ENCODE results near the gene SLC6A13.

The SLC6A13 gene

GRCh38 chr12:271161-271560, 8.5 kb upstream of the SLC6A13 start:
- DNase-seq: no peak
- no peak for TF ChIP-seq CTCF (IDR thresholded peaks at IDR 0.05)
- H3K9me3 Mint-ChIP-seq: no peaks in the 10 kb centered on the region
- H3K27me3 Mint-ChIP-seq (ENCODE audit: low read depth, poor library complexity): no peaks in the 10 kb centered on the region
- peaks cover 26% of the 10 kb centered on the region for H3K4me1 Mint-ChIP-seq
- H3K27ac Mint-ChIP-seq: no peak overlapping the region
- H3K4me3 Mint-ChIP-seq: no peak overlapping the region
- H3K36me3 Mint-ChIP-seq (ENCODE audit: low read depth): peaks cover 5% of the 10 kb centered on the region

GRCh38 chr12:269191-269590, 6.6 kb upstream of the SLC6A13 start:
- Mint-ChIP-seq H3K36me3 (ENCODE audit: low read depth) (peaks cover 5% of the 10 kb centered on the region), H3K9me3 (no peaks in the 10 kb centered on the region), H3K27me3 (ENCODE audit: low read depth, poor library complexity) (no peaks in the 10 kb centered on the region), H3K4me3 (no peak overlapping the region), H3K27ac (peak overlapping the region; percentile 7), H3K4me1 (peaks cover 26% of the 10 kb centered on the region)
- TF ChIP-seq CTCF (IDR thresholded peaks at IDR 0.05): no peak
- no peak for DNase-seq

- H3K9me3 Mint-ChIP-seq: no peaks in the 10 kb centered on the region
- no peaks in the 10 kb centered on the region for H3K27me3 Mint-ChIP-seq (ENCODE audit: low read depth, poor library complexity)
- H3K27ac Mint-ChIP-seq: no peak overlapping the region
- peaks cover 32% of the 10 kb centered on the region for H3K4me1 Mint-ChIP-seq
- no peak for TF ChIP-seq CTCF (IDR thresholded peaks at IDR 0.05)
- peaks cover 5% of the 10 kb centered on the region for H3K36me3 Mint-ChIP-seq (ENCODE audit: low read depth)
- DNase-seq: no peak
- no peak overlapping the region for H3K4me3 Mint-ChIP-seq
These were observed 5.8 kb upstream of the SLC6A13 start for GRCh38 chr12:268483-268840.

- peaks cover 37% of the 10 kb centered on the region for H3K4me1 Mint-ChIP-seq
- no peak overlapping the region for H3K4me3 Mint-ChIP-seq
- DNase-seq: no peak
- no peaks in the 10 kb centered on the region for H3K27me3 Mint-ChIP-seq (ENCODE audit: low read depth, poor library complexity)
- H3K36me3 Mint-ChIP-seq (ENCODE audit: low read depth): peaks cover 5% of the 10 kb centered on the region
- no peak for TF ChIP-seq CTCF (IDR thresholded peaks at IDR 0.05)
- H3K9me3 Mint-ChIP-seq: no peaks in the 10 kb centered on the region
- peak overlapping the region; percentile 13 for H3K27ac Mint-ChIP-seq
These were observed 5.2 kb upstream of the SLC6A13 start for GRCh38 chr12:267581-268482.

- Mint-ChIP-seq H3K4me1 (peaks cover 62% of the 10 kb centered on the region), H3K27ac (no peak overlapping the region), H3K9me3 (no peaks in the 10 kb centered on the region), H3K4me3 (no peak overlapping the region), H3K36me3 (ENCODE audit: low read depth) (no peaks in the 10 kb centered on the region), H3K27me3 (ENCODE audit: low read depth, poor library complexity) (peaks cover 3% of the 10 kb centered on the region)
- no peak for DNase-seq
- no peak for TF ChIP-seq CTCF (IDR thresholded peaks at IDR 0.05)
These were observed 2.5 kb upstream of the SLC6A13 start for GRCh38 chr12:265096-265495.

GRCh38 chr12:264269-264668, 1.6 kb upstream of the SLC6A13 start:
- Mint-ChIP-seq H3K9me3 (no peaks in the 10 kb centered on the region), H3K27me3 (ENCODE audit: low read depth, poor library complexity) (peaks cover 9% of the 10 kb centered on the region), H3K27ac (no peak overlapping the region), H3K4me1 (peaks cover 55% of the 10 kb centered on the region), H3K36me3 (ENCODE audit: low read depth) (no peaks in the 10 kb centered on the region), H3K4me3 (no peak overlapping the region)
- no peak for TF ChIP-seq CTCF (IDR thresholded peaks at IDR 0.05)
- DNase-seq: no peak
